Right cardiac atrium (tissue), 5 donors: ENCODE data around the gene CKS1B. TPM values are rescaled to one million over a fixed set of nuclear protein-coding genes. Genes with fewer than 3 reads are reported as not detected.

Experiments
- ATAC-seq, 2 donors: fragments of 200-7000 bp; cut with Tn5 transposase; one replicate each; pipeline versions ENCODE4 v1.8.0 to v1.9.1; 2020; ENCODE audit warnings: moderate library complexity in 2 of 2, mild to moderate bottlenecking in 1 of 2
- DNase-seq, 3 donors: peaks; one replicate each; pipeline ENCODE4 v3.0.0-alpha.2; 2020
- H3K27ac ChIP-seq: one replicate; pipeline ENCODE4 v1.5.1; 2013; ENCODE audit warnings: mild to moderate bottlenecking, low read length, control low read depth, moderate library complexity
- H3K27me3 ChIP-seq: one replicate; pipeline ENCODE4 v1.6.1; 2013; ENCODE audit not compliant: control insufficient read depth, insufficient read depth
- H3K4me1 ChIP-seq: one replicate; pipeline ENCODE4 v1.6.1; 2013; ENCODE audit warnings: low read length; ENCODE audit not compliant: control insufficient read depth, insufficient read depth
- H3K4me3 ChIP-seq: one replicate; pipeline ENCODE4 v1.5.1; 2013; ENCODE audit warnings: low read length, control low read depth
- H3K9me3 ChIP-seq: one replicate; pipeline ENCODE4 v1.6.1; 2013; ENCODE audit warnings: low read length; ENCODE audit not compliant: control insufficient read depth
- whole genome bisulfite sequencing: extraction: QIAGEN DNeasy Blood & Tissue Kit; methylation state at CpG from one replicate; pipeline ENCODE4 v1.1.7; 2013; 5-methylcytosine and 5-hydroxymethylcytosine counted together
- intact Hi-C, 4 donors: fragments of 100-400 bp; cut with DNase I; formaldehyde crosslinking; loops; one replicate each; pipeline versions ENCODE4 v1.11.0 to v1.14.0; 2022 to 2023
- polyA plus RNA-seq: library from polyadenylated mRNA; stranded (reverse); fragments of 200-250 nt; gene quantifications from one replicate; pipeline ENCODE4 v1.2.3, GENCODE V29; 2013
- total RNA-seq, 4 donors: library from RNA; stranded (reverse); fragmentation: NEBNext Ultra II Directional; extraction: Animal tissue kit (Norgen Biotek cat#: 25700); gene quantifications; one replicate each; pipeline ENCODE4 v1.2.1, GENCODE V29; 2021
- donor health status: healthy with polysubstance abuse.
- donor health status: DM: no; HTN: yes; CAD: no.
- donor health status: DM: no; HTN: no; CAD: no.
- donor health status: DM: no; HTN: yes; CAD: no; lungs with severe emphysema.
- donor health status: DM: yes; HTN: yes; CAD: no.

Gene CKS1B
- total and polyA plus RNA-seq, 5 donors = 19.9 to 28.9 (median 25.4) TPM

- peaks cover 5% of the 10 kb centered on the region for H3K4me1 ChIP-seq
- H3K4me3 ChIP-seq = no peak overlapping the region
- H3K27me3 ChIP-seq = no peaks in the 10 kb centered on the region
- intact Hi-C loops = loop anchor here in 2 of 4 donors (5.0 to 10.0 kb wide), 2 partner anchors 53 to 56 kb away; partner anchors contain the start of gene PYGO2 (in 2 of the 2)
- 55% methylated on average over 6 of the region's 6 CpGs for WGBS
- ATAC-seq (peak; percentile 1 to 2), DNase-seq (peak in 1 of 3 donors; percentile 57)
- H3K9me3 ChIP-seq = no peaks in the 10 kb centered on the region
- H3K27ac ChIP-seq = peak overlapping the region; percentile 73
These were observed 43.5 kb downstream of the CKS1B start for GRCh38 chr1:155017946-155018316.

GRCh38 chr1:155018617-155019348 lies 44.3 kb downstream of the CKS1B start:
- no peak overlapping the region for H3K27ac ChIP-seq
- peaks cover 4% of the 10 kb centered on the region for H3K4me1 ChIP-seq
- intact Hi-C loops = loop anchor here in 2 of 4 donors (5.0 to 10.0 kb wide), 2 partner anchors 54 to 56 kb away; partner anchors contain the start of gene PYGO2 (in 2 of the 2)
- WGBS = 89% methylated on average over 8 of the region's 8 CpGs
- ATAC-seq (no peak), DNase-seq (peak in 1 of 3 donors; percentile 52)
- H3K9me3 ChIP-seq = no peaks in the 10 kb centered on the region
- H3K27me3 ChIP-seq = no peaks in the 10 kb centered on the region
- H3K4me3 ChIP-seq = no peak overlapping the region

GRCh38 chr1:155019377-155020245 lies 45.1 kb downstream of the CKS1B start:
- 79% methylated on average over 11 of the region's 11 CpGs for WGBS
- peaks cover 3% of the 10 kb centered on the region for H3K4me1 ChIP-seq
- H3K27me3 ChIP-seq = no peaks in the 10 kb centered on the region
- intact Hi-C loops = loop anchor here in 2 of 4 donors (5.0 to 10.0 kb wide), 2 partner anchors 55 to 57 kb away; partner anchors contain the start of gene PYGO2 (in 2 of the 2)
- no peak for DNase-seq
- ATAC-seq = no peak
- H3K4me3 ChIP-seq = no peak overlapping the region
- H3K9me3 ChIP-seq = no peaks in the 10 kb centered on the region
- no peak overlapping the region for H3K27ac ChIP-seq

GRCh38 chr1:155022136-155022926 lies 47.9 kb downstream of the CKS1B start:
- DNase-seq (no peak), ATAC-seq (no peak)
- peaks cover 3% of the 10 kb centered on the region for H3K4me1 ChIP-seq
- no peak overlapping the region for H3K27ac ChIP-seq
- no peaks in the 10 kb centered on the region for H3K27me3 ChIP-seq
- H3K9me3 ChIP-seq = no peaks in the 10 kb centered on the region
- 81% methylated on average over 8 of the region's 8 CpGs for WGBS
- intact Hi-C loops = no loop called here
- no peak overlapping the region for H3K4me3 ChIP-seq

GRCh38 chr1:155022927-155023236 lies 48.4 kb downstream of the CKS1B start:
- Histone ChIP-seq H3K27me3 (no peaks in the 10 kb centered on the region), H3K27ac (peak overlapping the region; percentile 24), H3K4me3 (no peak overlapping the region), H3K4me1 (peaks cover 2% of the 10 kb centered on the region), H3K9me3 (no peaks in the 10 kb centered on the region)
- intact Hi-C loops = no loop called here
- ATAC-seq (peak in 1 of 2 donors; percentile 31), DNase-seq (peak in 1 of 3 donors; percentile 60)
- 57% methylated on average over 4 of the region's 4 CpGs for WGBS

GRCh38 chr1:155023627-155024026 lies 49.1 kb downstream of the CKS1B start:
- Histone ChIP-seq H3K27me3 (no peaks in the 10 kb centered on the region), H3K4me3 (no peak overlapping the region), H3K4me1 (no peaks in the 10 kb centered on the region), H3K27ac (no peak overlapping the region), H3K9me3 (no peaks in the 10 kb centered on the region)
- ATAC-seq = no peak
- WGBS = 75% methylated on average over 5 of the region's 5 CpGs
- intact Hi-C loops = no loop called here
- DNase-seq = peak in 1 of 3 donors; percentile 20

GRCh38 chr1:155024315-155024714 lies 49.8 kb downstream of the CKS1B start:
- H3K9me3 ChIP-seq = no peaks in the 10 kb centered on the region
- ATAC-seq (no peak), DNase-seq (peak in 1 of 3 donors; percentile 17)
- intact Hi-C loops = no loop called here
- H3K27me3 ChIP-seq = no peaks in the 10 kb centered on the region
- H3K4me3 ChIP-seq = no peak overlapping the region
- WGBS = 87% methylated on average over 9 of the region's 9 CpGs
- no peaks in the 10 kb centered on the region for H3K4me1 ChIP-seq
- H3K27ac ChIP-seq = no peak overlapping the region

GRCh38 chr1:155026154-155026553 lies 51.7 kb downstream of the CKS1B start:
- Histone ChIP-seq H3K4me1 (no peaks in the 10 kb centered on the region), H3K9me3 (no peaks in the 10 kb centered on the region), H3K27ac (no peak overlapping the region), H3K4me3 (no peak overlapping the region), H3K27me3 (no peaks in the 10 kb centered on the region)
- ATAC-seq (no peak), DNase-seq (peak in 1 of 3 donors; percentile 22)
- intact Hi-C loops = no loop called here
- WGBS = 66% methylated on average over 9 of the region's 9 CpGs

GRCh38 chr1:155026588-155026987 lies 52.1 kb downstream of the CKS1B start:
- no peak for ATAC-seq
- no peaks in the 10 kb centered on the region for H3K4me1 ChIP-seq
- intact Hi-C loops = no loop called here

More at GRCh38 chr1:155026588-155026987, 52.1 kb downstream of the CKS1B start:
- H3K27me3 ChIP-seq = no peaks in the 10 kb centered on the region
- H3K9me3 ChIP-seq = no peaks in the 10 kb centered on the region
- no peak overlapping the region for H3K27ac ChIP-seq
- H3K4me3 ChIP-seq = no peak overlapping the region
- peak in 1 of 3 donors; percentile 26 for DNase-seq
- WGBS = 82% methylated on average over 6 of the region's 6 CpGs
